Effector memory CD4-positive, alpha-beta T cell (primary cell): ENCODE measurements around the gene FAF1.

ENCODE experiments used
- DNase-seq, 3 donors: peaks; one replicate each; pipeline ENCODE4 v3.0.0-alpha.2; 2020
- H3K27ac ChIP-seq: 2 replicates; pipeline ENCODE4 v1.7.0; 2013; ENCODE audit warnings: mild to moderate bottlenecking, low read length, moderate library complexity; ENCODE audit not compliant: insufficient read depth, poor library complexity, severe bottlenecking
- H3K27me3 ChIP-seq: replicated peaks from 2 replicates; pipeline ENCODE4 v1.7.0; 2013; ENCODE audit warnings: mild to moderate bottlenecking, low read length; ENCODE audit not compliant: insufficient read depth, control insufficient read depth, poor library complexity, severe bottlenecking
- H3K36me3 ChIP-seq: 2 replicates; pipeline ENCODE4 v1.7.0; 2013; ENCODE audit warnings: mild to moderate bottlenecking, low read length, moderate library complexity; ENCODE audit not compliant: control insufficient read depth, insufficient read depth
- H3K4me1 ChIP-seq: 2 replicates; pipeline ENCODE4 v1.7.0; 2013; ENCODE audit warnings: low read length, mild to moderate bottlenecking; ENCODE audit not compliant: control insufficient read depth, insufficient read depth, poor library complexity, severe bottlenecking
- H3K4me3 ChIP-seq: 2 replicates; pipeline ENCODE4 v1.7.0; 2013; ENCODE audit warnings: low read length, low read depth, mild to moderate bottlenecking; ENCODE audit not compliant: insufficient read depth, poor library complexity, severe bottlenecking
- H3K9me3 ChIP-seq: 2 replicates; pipeline ENCODE4 v1.7.0; 2013; ENCODE audit warnings: mild to moderate bottlenecking, low read length, moderate library complexity; ENCODE audit not compliant: control insufficient read depth

The FAF1 gene

GRCh38 chr1:50972766-50973165 lies 12.7 kb upstream of the FAF1 start:
- no peak overlapping the region for H3K27ac ChIP-seq
- no peak overlapping the region for H3K4me3 ChIP-seq
- DNase-seq: no peak

DNA sequence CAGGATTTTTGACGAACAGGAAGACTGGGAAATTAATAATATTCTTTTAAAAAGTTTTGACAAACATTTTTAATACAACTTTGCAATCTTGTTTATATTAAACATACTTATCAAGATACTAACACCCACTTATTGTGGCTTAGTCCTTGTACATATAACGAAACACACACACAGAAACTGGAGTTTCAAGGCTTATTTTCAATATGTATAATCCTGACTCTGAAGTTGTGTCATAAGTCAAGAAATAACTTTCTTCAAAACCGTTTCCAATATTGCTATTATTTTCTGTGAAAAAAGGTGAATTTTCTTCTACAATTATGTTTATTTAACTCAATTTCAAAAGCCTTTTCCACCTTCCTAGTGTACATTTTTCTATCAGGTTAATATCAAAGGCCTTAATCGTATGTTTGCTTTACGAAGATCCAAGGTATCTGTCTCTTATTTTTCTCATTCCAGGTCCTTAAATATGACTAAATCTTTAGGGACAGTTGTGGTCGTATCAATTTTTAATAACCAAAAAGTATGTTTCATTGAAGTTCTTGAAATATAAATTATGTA lies 11.8 kb upstream of the FAF1 start:
- H3K4me3 ChIP-seq: no peak overlapping the region
- peaks cover 16% of the 10 kb centered on the region for H3K4me1 ChIP-seq
- H3K27me3 ChIP-seq: peaks cover 2% of the 10 kb centered on the region
- DNase-seq: no peak
- H3K36me3 ChIP-seq: no peaks in the 10 kb centered on the region
- H3K9me3 ChIP-seq: no peaks in the 10 kb centered on the region
- H3K27ac ChIP-seq: no peak overlapping the region

More at GRCh38 chr1:50972766-50973165, 12.7 kb upstream of the FAF1 start:
- no peaks in the 10 kb centered on the region for H3K9me3 ChIP-seq
- H3K4me1 ChIP-seq: peaks cover 18% of the 10 kb centered on the region
- no peaks in the 10 kb centered on the region for H3K36me3 ChIP-seq
- peaks cover 11% of the 10 kb centered on the region for H3K27me3 ChIP-seq

DNA sequence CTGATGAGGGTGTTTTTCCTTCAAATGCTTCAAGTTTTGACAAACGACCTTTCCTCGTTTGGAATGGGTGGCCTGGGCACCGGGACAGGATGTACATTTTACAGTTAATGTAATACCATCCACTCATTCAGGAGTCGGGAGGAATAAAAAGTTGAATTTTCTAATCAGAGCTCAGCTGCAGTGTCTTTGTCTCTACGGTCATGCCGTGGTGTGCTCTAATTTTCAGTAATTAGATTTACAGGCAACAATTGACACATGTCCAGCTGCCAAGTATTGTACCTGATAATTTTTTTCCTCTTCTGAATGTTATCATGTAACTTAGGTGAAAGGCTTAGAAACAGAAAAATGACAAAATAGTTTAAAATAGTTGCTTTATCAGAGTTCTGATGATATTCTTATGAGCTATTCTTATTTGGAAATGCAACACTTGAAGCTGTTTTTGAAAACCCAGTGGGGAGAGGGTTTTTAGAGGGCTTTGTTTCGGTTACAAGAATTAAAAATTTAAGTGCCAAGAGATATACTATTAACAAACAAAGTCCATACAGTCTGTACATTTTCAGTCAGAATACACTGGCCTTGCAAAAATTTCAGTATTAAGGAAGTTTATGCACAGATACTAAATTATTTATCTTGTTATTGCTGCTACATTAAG lies 11.0 kb upstream of the FAF1 start:
- peaks cover 9% of the 10 kb centered on the region for H3K4me1 ChIP-seq
- peak overlapping the region; percentile 97 for H3K4me3 ChIP-seq
- H3K9me3 ChIP-seq: no peaks in the 10 kb centered on the region
- H3K36me3 ChIP-seq: no peaks in the 10 kb centered on the region
- no peak for DNase-seq
- H3K27ac ChIP-seq: no peak overlapping the region
- no peaks in the 10 kb centered on the region for H3K27me3 ChIP-seq

- H3K9me3 ChIP-seq: no peaks in the 10 kb centered on the region
- H3K4me3 ChIP-seq: peak overlapping the region; percentile 97
- DNase-seq: no peak
- peaks cover 5% of the 10 kb centered on the region for H3K4me1 ChIP-seq
- H3K27ac ChIP-seq: peak overlapping the region; percentile 92
- no peaks in the 10 kb centered on the region for H3K36me3 ChIP-seq
- no peaks in the 10 kb centered on the region for H3K27me3 ChIP-seq
These were observed 10.4 kb upstream of the FAF1 start for GRCh38 chr1:50970509-50970887.

- peak within 1 kb of the TSS; percentile 97 for H3K4me3 ChIP-seq
- peak in 2 of 3 donors; percentile 56 to 60 for DNase-seq
- H3K27me3 ChIP-seq: no peaks in the 10 kb centered on the region
- peak within 1 kb of the TSS; percentile 92 for H3K27ac ChIP-seq
- H3K4me1 ChIP-seq: peaks cover 5% of the 10 kb centered on the region
- H3K9me3 ChIP-seq: no peaks in the 10 kb centered on the region
- H3K36me3 ChIP-seq: no peaks in the 10 kb centered on the region
These were observed 9.8 kb upstream of the FAF1 start, which contains the start of gene CDKN2C for GRCh38 chr1:50969611-50970508. Gene CDKN2C (plus strand): TSS chr1:50970245. CDS start chr1:50970369, 124 bp downstream.

DNA sequence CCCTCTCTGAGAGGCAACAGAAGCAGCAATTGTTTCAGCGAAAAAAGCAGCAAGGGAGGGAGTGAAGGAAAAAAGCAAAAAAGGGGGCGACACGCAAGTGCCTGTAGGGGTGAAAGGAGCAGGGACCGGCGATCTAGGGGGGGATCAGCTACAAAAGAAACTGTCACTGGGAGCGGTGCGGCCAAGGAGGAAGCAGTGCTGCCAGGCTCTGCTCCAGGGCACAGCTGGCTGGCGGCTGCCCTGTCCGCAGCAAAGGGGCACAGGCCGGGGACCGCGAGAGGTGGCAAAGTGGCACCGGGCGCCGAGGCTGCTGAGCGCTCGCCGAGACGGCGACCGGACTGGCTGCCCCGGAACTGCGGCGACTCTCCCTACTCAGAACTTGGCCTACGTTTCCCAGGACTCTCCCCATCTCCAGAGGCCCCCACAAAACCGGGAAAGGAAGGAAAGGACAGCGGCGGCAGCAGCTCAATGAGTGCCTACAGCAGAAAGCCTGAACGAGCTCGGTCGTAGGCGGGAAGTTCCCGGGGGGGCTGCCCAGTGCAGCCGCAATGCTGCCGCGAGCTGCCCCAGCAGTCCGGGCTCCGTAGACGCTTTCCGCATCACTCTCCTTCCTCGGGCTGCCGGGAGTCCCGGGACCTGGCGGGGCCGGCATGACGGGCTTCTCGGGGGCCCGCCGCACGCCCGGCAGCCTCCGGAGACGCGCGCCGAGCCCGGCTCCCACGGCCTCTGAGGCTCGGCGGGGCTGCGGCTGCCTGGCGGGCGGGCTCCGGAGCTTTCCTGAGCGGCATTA lies 8.9 kb upstream of the FAF1 start:
- DNase-seq: peak; percentile 39 to 53 (median 48)
- no peaks in the 10 kb centered on the region for H3K9me3 ChIP-seq
- H3K36me3 ChIP-seq: no peaks in the 10 kb centered on the region
- H3K4me1 ChIP-seq: peaks cover 5% of the 10 kb centered on the region
- H3K4me3 ChIP-seq: peak overlapping the region; percentile 97
- peak overlapping the region; percentile 92 for H3K27ac ChIP-seq
- H3K27me3 ChIP-seq: no peaks in the 10 kb centered on the region

DNA sequence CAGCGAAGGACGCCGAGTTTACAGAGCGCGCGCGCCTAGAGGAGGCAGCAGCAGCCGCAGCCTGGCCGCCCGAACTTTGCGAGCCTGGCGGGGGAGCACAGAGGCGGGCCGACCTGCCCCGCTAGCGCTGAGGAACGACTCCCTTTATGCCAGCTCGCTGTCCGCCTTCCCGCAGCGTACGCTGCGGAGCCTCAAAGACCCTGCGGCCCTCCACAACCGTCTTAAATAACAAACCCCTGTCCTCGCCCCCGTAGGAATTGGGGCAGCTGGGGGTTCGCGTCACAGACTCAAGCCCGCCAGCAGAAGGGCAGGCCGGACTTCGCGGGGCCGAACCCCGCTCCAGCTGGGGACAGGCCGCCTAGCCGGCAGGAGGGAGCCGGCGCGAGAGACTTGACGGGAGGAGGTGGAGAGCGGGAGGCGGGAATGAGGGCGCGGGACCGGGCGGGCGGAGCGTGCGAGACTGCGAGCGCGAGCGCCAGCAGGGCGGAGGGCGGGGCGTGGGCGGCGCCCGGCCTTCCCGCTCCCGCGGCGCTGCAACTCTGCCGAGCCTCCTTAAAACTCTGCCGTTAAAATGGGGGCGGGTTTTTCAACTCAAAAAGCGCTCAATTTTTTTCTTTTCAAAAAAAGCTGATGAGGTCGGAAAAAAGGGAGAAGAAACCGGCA lies 8.2 kb upstream of the FAF1 start:
- H3K36me3 ChIP-seq: no peaks in the 10 kb centered on the region
- no peaks in the 10 kb centered on the region for H3K27me3 ChIP-seq
- DNase-seq: peak; percentile 73 to 78 (median 75)
- H3K4me1 ChIP-seq: peaks cover 5% of the 10 kb centered on the region
- peak overlapping the region; percentile 92 for H3K27ac ChIP-seq
- peak overlapping the region; percentile 97 for H3K4me3 ChIP-seq
- H3K9me3 ChIP-seq: no peaks in the 10 kb centered on the region

DNA sequence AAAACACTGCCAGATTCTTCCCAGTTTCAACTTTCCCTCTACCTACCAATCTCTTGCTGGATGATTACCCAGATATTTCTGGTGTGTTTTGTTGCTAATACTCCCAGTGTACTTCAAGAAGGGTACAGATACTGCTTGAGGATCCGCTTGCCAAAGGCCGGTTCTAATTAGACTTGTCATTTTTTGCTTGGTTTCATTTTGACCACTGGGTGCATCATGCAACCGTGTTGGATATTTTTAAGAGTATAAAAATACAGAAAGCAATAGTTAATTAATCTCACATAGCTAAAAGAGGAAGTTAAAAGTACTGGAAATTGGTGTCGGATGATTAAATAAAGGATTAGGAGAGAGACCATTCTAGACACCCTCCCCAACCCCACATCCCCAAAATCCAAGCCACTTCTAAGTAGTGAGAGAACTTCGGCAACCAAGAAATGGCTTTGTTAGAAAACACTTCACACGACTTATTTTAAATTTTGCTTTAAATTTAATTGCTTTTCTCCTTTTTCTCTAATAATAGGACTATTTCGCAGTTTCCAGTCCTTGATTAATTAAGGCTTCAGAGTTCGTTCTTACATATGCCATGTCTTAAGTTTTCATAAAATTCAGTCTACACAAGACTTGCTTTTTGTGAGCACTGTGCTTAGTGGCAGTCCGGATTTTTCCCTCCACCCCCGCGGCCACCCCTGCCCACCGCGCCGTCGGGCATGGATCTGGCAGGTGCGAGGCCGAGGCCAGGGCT lies 7.5 kb upstream of the FAF1 start:
- Histone ChIP-seq H3K27ac (peak overlapping the region; percentile 92), H3K36me3 (no peaks in the 10 kb centered on the region), H3K27me3 (no peaks in the 10 kb centered on the region), H3K4me1 (peaks cover 5% of the 10 kb centered on the region), H3K4me3 (peak overlapping the region; percentile 97), H3K9me3 (no peaks in the 10 kb centered on the region)
- DNase-seq: no peak

DNA sequence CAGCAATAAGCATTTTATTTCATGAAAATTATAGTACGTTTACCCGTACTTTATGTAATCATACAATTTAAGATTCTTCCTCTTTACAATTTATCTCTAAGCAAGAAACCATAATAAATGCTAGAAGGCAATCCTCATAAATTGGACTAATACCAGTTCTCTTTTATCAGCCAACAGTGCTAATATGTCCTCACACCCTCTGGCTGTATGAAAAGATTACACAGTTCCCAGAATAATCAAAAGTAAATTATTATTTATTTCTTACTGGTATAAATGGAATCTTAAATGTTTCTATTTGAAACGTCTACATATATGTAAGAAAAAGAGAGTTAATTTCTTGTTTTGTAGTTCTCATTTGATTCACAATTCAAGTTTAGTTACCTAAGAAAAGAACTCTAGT lies 6.9 kb upstream of the FAF1 start:
- no peaks in the 10 kb centered on the region for H3K27me3 ChIP-seq
- no peaks in the 10 kb centered on the region for H3K36me3 ChIP-seq
- no peak overlapping the region for H3K27ac ChIP-seq
- H3K4me1 ChIP-seq: peaks cover 5% of the 10 kb centered on the region
- H3K4me3 ChIP-seq: no peak overlapping the region
- DNase-seq: no peak
- H3K9me3 ChIP-seq: no peaks in the 10 kb centered on the region
